OCI-LY1 (cell line): ENCODE measurements around the gene MOGAT1.

ENCODE experiments used
- H2AFZ ChIP-seq: fragments of 200-600 bp; sonication (generic), shearing (Covaris generic); 2 replicates; pipeline ENCODE4 v1.6.0; 2014; ENCODE audit warnings: antibody characterized with exemption, mild to moderate bottlenecking, low read length
- H3F3A ChIP-seq: fragments of 200-600 bp; sonication (generic), shearing (Covaris generic); 2 replicates; pipeline ENCODE4 v1.6.0; 2014; ENCODE audit warnings: mild to moderate bottlenecking, antibody characterized with exemption, low read length, moderate library complexity; ENCODE audit not compliant: insufficient read depth
- H3K27ac ChIP-seq: fragments of 200-600 bp; sonication (generic); 2 replicates; pipeline ENCODE4 v1.5.1; 2014; ENCODE audit warnings: low read length, mixed run types, mild to moderate bottlenecking, low read depth; ENCODE audit not compliant: poor library complexity, severe bottlenecking
- H3K27me3 ChIP-seq: fragments of 200-600 bp; sonication (generic); 2 replicates; pipeline ENCODE4 v1.6.0; 2014; ENCODE audit warnings: antibody characterized with exemption, mild to moderate bottlenecking, low read length, moderate library complexity; ENCODE audit not compliant: insufficient read depth
- H3K36me3 ChIP-seq: fragments of 200-600 bp; sonication (generic); 2 replicates; pipeline ENCODE4 v1.6.1; 2014; ENCODE audit warnings: mild to moderate bottlenecking, antibody characterized with exemption, low read length, moderate library complexity, mixed read lengths; ENCODE audit not compliant: insufficient read depth
- H3K4me1 ChIP-seq: fragments of 200-600 bp; sonication (generic); 2 replicates; pipeline ENCODE4 v1.5.1; 2014; ENCODE audit warnings: mild to moderate bottlenecking, low read length, moderate library complexity; ENCODE audit not compliant: insufficient read depth, severe bottlenecking
- H3K4me2 ChIP-seq: fragments of 200-600 bp; sonication (generic), shearing (Covaris generic); 2 replicates; pipeline ENCODE4 v1.6.1; 2014; ENCODE audit warnings: low read length
- H3K4me3 ChIP-seq: fragments of 200-600 bp; sonication (generic); 2 replicates; pipeline ENCODE4 v1.5.1; 2014; ENCODE audit warnings: low read length, low read depth, mild to moderate bottlenecking, mixed read lengths; ENCODE audit not compliant: poor library complexity, severe bottlenecking
- H3K79me2 ChIP-seq: fragments of 200-600 bp; shearing (Covaris generic); 2 replicates; pipeline ENCODE4 v1.6.1; 2016; ENCODE audit warnings: mixed run types, low read length, mixed read lengths; ENCODE audit not compliant: insufficient read depth
- H3K9ac ChIP-seq: fragments of 200-600 bp; sonication (generic), shearing (Covaris generic); 2 replicates; pipeline ENCODE4 v1.6.1; 2014; ENCODE audit warnings: mild to moderate bottlenecking, low read length, mixed read lengths
- H3K9me2 ChIP-seq: fragments of 200-600 bp; sonication (generic), shearing (Covaris generic); 2 replicates; pipeline ENCODE4 v1.6.1; 2014; ENCODE audit warnings: low read depth, mild to moderate bottlenecking, low read length, mixed read lengths
- H3K9me3 ChIP-seq: fragments of 200-600 bp; shearing (Covaris generic); 2 replicates; pipeline ENCODE4 v1.6.1; 2014; ENCODE audit warnings: low read length, mixed read lengths
- H4K20me1 ChIP-seq: fragments of 200-600 bp; sonication (generic), shearing (Covaris generic); 2 replicates; pipeline ENCODE4 v1.6.0; 2016; ENCODE audit warnings: mild to moderate bottlenecking, low read length; ENCODE audit not compliant: insufficient read depth
- EZH2 ChIP-seq: fragments of 200-600 bp; sonication (generic), shearing (Covaris generic); IDR thresholded peaks from 2 replicates; pipeline ENCODE4 v1.8.0; 2017; ENCODE audit warnings: borderline replicate concordance, mixed run types, mild to moderate bottlenecking, antibody characterized with exemption, low read length, moderate library complexity, mixed read lengths
- TF ChIP-seq, protein P1 (sequence below): fragments of 200-600 bp; sonication (generic), shearing (Covaris generic); IDR thresholded peaks from 2 replicates; pipeline ENCODE4 v1.5.1; 2017; ENCODE audit warnings: mild to moderate bottlenecking, antibody characterized with exemption, low read length, moderate library complexity, mixed read lengths

The MOGAT1 gene

DNA sequence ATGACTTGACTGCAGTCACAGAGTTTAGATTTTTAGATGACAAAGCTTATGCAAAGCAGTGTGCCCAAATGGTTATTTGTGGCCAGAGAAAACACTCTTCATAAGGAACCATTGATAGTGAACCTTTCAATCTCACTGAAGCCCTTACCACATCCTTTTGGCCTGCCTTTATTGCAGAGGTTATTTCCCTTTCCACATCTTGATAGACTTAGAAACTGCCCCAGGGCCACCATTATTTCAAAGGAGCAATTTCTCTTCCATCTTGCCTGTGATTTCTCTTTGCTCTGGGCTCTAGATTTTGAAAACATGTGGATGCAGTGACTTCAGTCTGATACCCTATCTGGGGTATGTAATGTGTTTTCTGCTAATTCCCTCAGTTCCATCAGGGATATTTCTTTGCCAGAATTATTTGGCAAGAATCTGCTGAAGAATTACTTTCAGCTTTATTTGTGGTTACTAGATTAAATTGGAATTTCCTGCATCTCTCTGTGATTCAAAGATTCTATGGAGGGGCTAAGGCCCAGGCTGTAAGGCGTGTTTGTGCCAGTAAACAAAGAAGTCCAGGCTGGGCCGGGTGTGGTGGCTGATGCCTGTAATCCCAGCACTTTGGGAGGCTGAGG, 51.0 kb downstream of the MOGAT1 start:
- Histone ChIP-seq H3K36me3 (no peaks in the 10 kb centered on the region; the same call in 1 of the 2 replicates), H3K9ac (no peak overlapping the region), H2AFZ (no peak overlapping the region), H3K4me2 (no peak overlapping the region), H4K20me1 (no peaks in the 10 kb centered on the region), H3K79me2 (no peaks in the 10 kb centered on the region), H3K9me3 (peaks cover 6% of the 10 kb centered on the region; the same call in 1 of the 2 replicates), H3K27me3 (no peaks in the 10 kb centered on the region), H3K4me3 (no peak overlapping the region), H3K9me2 (no peaks in the 10 kb centered on the region), H3F3A (no peaks in the 10 kb centered on the region), H3K4me1 (no peaks in the 10 kb centered on the region), H3K27ac (no peak overlapping the region)
- TF ChIP-seq, protein P1, sequence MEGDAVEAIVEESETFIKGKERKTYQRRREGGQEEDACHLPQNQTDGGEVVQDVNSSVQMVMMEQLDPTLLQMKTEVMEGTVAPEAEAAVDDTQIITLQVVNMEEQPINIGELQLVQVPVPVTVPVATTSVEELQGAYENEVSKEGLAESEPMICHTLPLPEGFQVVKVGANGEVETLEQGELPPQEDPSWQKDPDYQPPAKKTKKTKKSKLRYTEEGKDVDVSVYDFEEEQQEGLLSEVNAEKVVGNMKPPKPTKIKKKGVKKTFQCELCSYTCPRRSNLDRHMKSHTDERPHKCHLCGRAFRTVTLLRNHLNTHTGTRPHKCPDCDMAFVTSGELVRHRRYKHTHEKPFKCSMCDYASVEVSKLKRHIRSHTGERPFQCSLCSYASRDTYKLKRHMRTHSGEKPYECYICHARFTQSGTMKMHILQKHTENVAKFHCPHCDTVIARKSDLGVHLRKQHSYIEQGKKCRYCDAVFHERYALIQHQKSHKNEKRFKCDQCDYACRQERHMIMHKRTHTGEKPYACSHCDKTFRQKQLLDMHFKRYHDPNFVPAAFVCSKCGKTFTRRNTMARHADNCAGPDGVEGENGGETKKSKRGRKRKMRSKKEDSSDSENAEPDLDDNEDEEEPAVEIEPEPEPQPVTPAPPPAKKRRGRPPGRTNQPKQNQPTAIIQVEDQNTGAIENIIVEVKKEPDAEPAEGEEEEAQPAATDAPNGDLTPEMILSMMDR, result no peak
- no peak for TF ChIP-seq EZH2

- H3K9me2 ChIP-seq, result no peaks in the 10 kb centered on the region
- no peaks in the 10 kb centered on the region for H3K4me1 ChIP-seq
- H3K36me3 ChIP-seq, result no peaks in the 10 kb centered on the region; the same call in 1 of the 2 replicates
- H3K9ac ChIP-seq, result no peak overlapping the region
- no peaks in the 10 kb centered on the region for H3F3A ChIP-seq
- H4K20me1 ChIP-seq, result no peaks in the 10 kb centered on the region
- peaks cover 6% of the 10 kb centered on the region; the same call in 1 of the 2 replicates for H3K9me3 ChIP-seq
- no peaks in the 10 kb centered on the region for H3K27me3 ChIP-seq
- no peak overlapping the region for H3K4me3 ChIP-seq
- no peak overlapping the region for H2AFZ ChIP-seq
- no peak for TF ChIP-seq EZH2
- TF ChIP-seq, protein P1, result no peak
- H3K27ac ChIP-seq, result no peak overlapping the region
- no peaks in the 10 kb centered on the region for H3K79me2 ChIP-seq
- no peak overlapping the region for H3K4me2 ChIP-seq
Measured at GRCh38 chr2:222724208-222724607, 52.8 kb downstream of the MOGAT1 start.

GRCh38 chr2:222728621-222729020, 57.2 kb downstream of the MOGAT1 start:
- H4K20me1 ChIP-seq, result no peaks in the 10 kb centered on the region
- no peaks in the 10 kb centered on the region for H3K9me3 ChIP-seq
- H3K4me2 ChIP-seq, result no peak overlapping the region
- H3K27ac ChIP-seq, result no peak overlapping the region
- no peak overlapping the region for H2AFZ ChIP-seq
- TF ChIP-seq, protein P1, result no peak
- TF ChIP-seq EZH2, result no peak
- H3K79me2 ChIP-seq, result no peaks in the 10 kb centered on the region
- no peaks in the 10 kb centered on the region; the same call in 1 of the 2 replicates for H3K36me3 ChIP-seq
- no peaks in the 10 kb centered on the region for H3F3A ChIP-seq
- H3K9ac ChIP-seq, result no peak overlapping the region
- H3K4me3 ChIP-seq, result no peak overlapping the region
- H3K9me2 ChIP-seq, result no peaks in the 10 kb centered on the region
- no peaks in the 10 kb centered on the region for H3K27me3 ChIP-seq
- H3K4me1 ChIP-seq, result peaks cover 7% of the 10 kb centered on the region
